MM.1S (cell line): ENCODE results near the gene ADCK1.

ENCODE experiments used
- DNase-seq: peaks from one replicate; pipeline ENCODE4 v3.0.0-alpha.2; 2015
- H2AFZ ChIP-seq: fragments of 300-600 bp; sonication (generic); 2 replicates; pipeline ENCODE4 v1.6.0; 2016; ENCODE audit warnings: antibody characterized with exemption, low read length
- H3F3A ChIP-seq: fragments of 300-600 bp; sonication (generic); 2 replicates; pipeline ENCODE4 v1.6.1; 2016; ENCODE audit warnings: mild to moderate bottlenecking, antibody characterized with exemption, low read length, moderate library complexity, mixed read lengths; ENCODE audit not compliant: insufficient read depth
- H3K27ac ChIP-seq: fragments of 300-600 bp; sonication (generic); 2 replicates; pipeline ENCODE4 v1.5.1; 2016; ENCODE audit warnings: mild to moderate bottlenecking, low read length
- H3K27me3 ChIP-seq: fragments of 300-600 bp; sonication (generic); replicated peaks from 2 replicates; pipeline ENCODE4 v1.6.0; 2016; ENCODE audit warnings: low read length; ENCODE audit not compliant: insufficient read depth
- H3K36me3 ChIP-seq: fragments of 300-600 bp; sonication (generic); replicated peaks from 2 replicates; pipeline ENCODE4 v1.6.1; 2016; ENCODE audit warnings: mild to moderate bottlenecking, low read length, mixed read lengths; ENCODE audit not compliant: insufficient read depth
- H3K4me1 ChIP-seq: fragments of 300-600 bp; sonication (generic); 2 replicates; pipeline ENCODE4 v1.6.1; 2016; ENCODE audit warnings: low read length, mixed read lengths
- H3K4me2 ChIP-seq: fragments of 300-600 bp; sonication (generic); 2 replicates; pipeline ENCODE4 v1.6.0; 2016; ENCODE audit warnings: low read depth, low read length
- H3K4me3 ChIP-seq: fragments of 300-600 bp; sonication (generic); 2 replicates; pipeline ENCODE4 v1.5.1; 2016; ENCODE audit warnings: low read length, mixed read lengths
- H3K79me2 ChIP-seq: fragments of 300-600 bp; sonication (generic); 2 replicates; pipeline ENCODE4 v1.6.1; 2016; ENCODE audit warnings: mixed run types, low read length, mixed read lengths
- H3K9ac ChIP-seq: fragments of 300-600 bp; sonication (generic); 2 replicates; pipeline ENCODE4 v1.6.1; 2016; ENCODE audit warnings: low read length, mixed read lengths
- H3K9me2 ChIP-seq: fragments of 300-600 bp; sonication (generic); replicated peaks from 2 replicates; pipeline ENCODE4 v1.6.1; 2016; ENCODE audit warnings: mild to moderate bottlenecking, low read length, mixed read lengths; ENCODE audit not compliant: insufficient read depth
- H3K9me3 ChIP-seq: fragments of 300-600 bp; sonication (generic); replicated peaks from 2 replicates; pipeline ENCODE4 v1.6.1; 2016; ENCODE audit warnings: mild to moderate bottlenecking, low read length, mixed read lengths; ENCODE audit not compliant: insufficient read depth
- H4K20me1 ChIP-seq: fragments of 300-600 bp; sonication (generic); 2 replicates; pipeline ENCODE4 v1.6.1; 2016; ENCODE audit warnings: mild to moderate bottlenecking, low read length, moderate library complexity, mixed read lengths; ENCODE audit not compliant: insufficient read depth
- CTCF ChIP-seq: fragments of 300-600 bp; sonication (generic); IDR thresholded peaks from 2 replicates; pipeline ENCODE4 v1.5.1; 2016; ENCODE audit warnings: antibody characterized with exemption, low read length, mixed read lengths
- EZH2 ChIP-seq: fragments of 300-600 bp; sonication (generic); optimal IDR thresholded peaks from 2 replicates; pipeline ENCODE3; 2017; ENCODE audit warnings: low read depth, mild to moderate bottlenecking, antibody characterized with exemption, low read length, mixed read lengths
- EZH2phosphoT487 ChIP-seq: fragments of 300-600 bp; sonication (generic); IDR thresholded peaks from 2 replicates; pipeline ENCODE4 v1.6.1; 2018; ENCODE audit warnings: antibody characterized with exemption, low read length

Gene ADCK1

DNA sequence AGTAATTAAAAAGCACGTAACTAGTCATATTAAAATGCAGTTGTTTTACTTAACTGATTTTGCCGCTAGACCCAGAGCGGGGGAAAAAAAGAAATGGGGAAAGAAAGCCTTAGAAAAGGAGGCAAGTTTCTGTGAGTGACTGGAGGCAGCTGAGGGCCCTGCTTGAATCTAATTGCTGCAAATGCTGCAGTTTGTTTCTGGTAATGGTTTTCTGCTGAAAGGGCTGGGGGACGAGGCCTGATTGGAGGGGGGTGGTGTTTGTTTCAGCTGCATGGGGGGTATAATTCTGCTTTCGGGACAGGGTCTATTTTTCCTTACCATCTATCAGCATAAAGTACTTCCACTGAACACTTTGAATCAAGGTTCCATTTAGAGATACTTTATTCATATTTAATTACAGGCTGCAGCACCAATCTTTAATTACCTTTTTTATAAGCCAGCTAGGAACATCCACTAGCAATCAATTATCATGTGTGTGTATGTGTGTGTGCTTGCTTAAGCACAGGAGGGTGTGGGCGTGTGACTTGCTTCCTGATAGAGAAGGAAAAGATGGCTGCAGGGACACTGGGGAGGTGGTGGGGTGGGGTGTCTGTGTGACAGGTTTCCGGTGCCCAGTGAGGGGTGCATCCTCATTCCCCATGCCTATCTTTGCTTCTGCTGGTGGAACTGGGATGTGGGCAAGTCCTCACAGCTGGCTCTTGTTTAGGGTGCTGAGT lies 83.4 kb downstream of the ADCK1 start:
- no peak for TF ChIP-seq EZH2
- TF ChIP-seq CTCF: no peak
- Histone ChIP-seq H3K36me3 (no peaks in the 10 kb centered on the region), H3K27ac (no peak overlapping the region), H3K4me3 (no peak overlapping the region), H2AFZ (no peak overlapping the region), H3K9ac (no peak overlapping the region), H4K20me1 (no peaks in the 10 kb centered on the region), H3K9me3 (no peaks in the 10 kb centered on the region), H3K79me2 (no peaks in the 10 kb centered on the region), H3K9me2 (no peaks in the 10 kb centered on the region), H3K4me1 (no peaks in the 10 kb centered on the region), H3K4me2 (no peak overlapping the region), H3K27me3 (no peaks in the 10 kb centered on the region), H3F3A (no peaks in the 10 kb centered on the region)
- no peak for DNase-seq

DNA sequence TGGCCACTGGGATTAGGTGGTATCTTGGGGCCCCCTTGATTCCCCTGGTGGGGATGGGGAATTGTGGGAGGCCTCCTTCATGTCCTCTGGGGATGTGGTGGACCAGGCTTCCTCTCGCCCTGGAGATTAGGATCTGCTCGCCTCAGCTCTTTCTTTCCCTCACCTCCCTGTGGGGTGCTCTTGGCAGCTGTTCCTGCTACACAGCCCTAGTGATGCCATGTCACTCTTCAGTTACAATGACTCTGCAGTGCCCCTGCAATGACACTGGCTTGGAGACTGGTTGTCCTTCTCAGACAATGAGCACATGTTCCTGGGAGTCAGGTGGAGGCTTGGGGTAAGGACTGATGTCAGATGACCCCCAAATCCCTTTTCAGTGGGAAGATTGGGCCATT lies 83.9 kb downstream of the ADCK1 start:
- no peak for DNase-seq
- Histone ChIP-seq H3K9ac (no peak overlapping the region), H4K20me1 (no peaks in the 10 kb centered on the region), H3K79me2 (no peaks in the 10 kb centered on the region), H3K4me2 (no peak overlapping the region), H3K4me3 (no peak overlapping the region), H3F3A (no peaks in the 10 kb centered on the region), H3K36me3 (no peaks in the 10 kb centered on the region), H3K9me3 (no peaks in the 10 kb centered on the region), H3K4me1 (no peaks in the 10 kb centered on the region), H2AFZ (no peak overlapping the region), H3K27ac (no peak overlapping the region), H3K27me3 (no peaks in the 10 kb centered on the region), H3K9me2 (no peaks in the 10 kb centered on the region)
- no peak for TF ChIP-seq EZH2phosphoT487
- TF ChIP-seq CTCF: no peak
- no peak for TF ChIP-seq EZH2

GRCh38 chr14:77885367-77885766 lies 85.5 kb downstream of the ADCK1 start:
- H3F3A ChIP-seq: no peaks in the 10 kb centered on the region
- H3K4me2 ChIP-seq: no peak overlapping the region
- H3K27ac ChIP-seq: no peak overlapping the region
- no peak for DNase-seq
- no peak overlapping the region for H2AFZ ChIP-seq
- no peaks in the 10 kb centered on the region for H3K9me3 ChIP-seq
- H4K20me1 ChIP-seq: no peaks in the 10 kb centered on the region
- H3K9ac ChIP-seq: no peak overlapping the region
- H3K4me3 ChIP-seq: no peak overlapping the region
- H3K79me2 ChIP-seq: no peaks in the 10 kb centered on the region
- no peaks in the 10 kb centered on the region for H3K36me3 ChIP-seq
- no peaks in the 10 kb centered on the region for H3K9me2 ChIP-seq
- no peak for TF ChIP-seq EZH2phosphoT487
- no peak for TF ChIP-seq CTCF
- no peak for TF ChIP-seq EZH2
- H3K27me3 ChIP-seq: no peaks in the 10 kb centered on the region
- H3K4me1 ChIP-seq: no peaks in the 10 kb centered on the region
